ENCODE measurements around the gene PAK1. TPM values are rescaled to one million over a fixed set of nuclear protein-coding genes. Genes with fewer than 3 reads are reported as not detected.
A peak's percentile ranks its signal among the peaks of the same experiment; 100 is the strongest.

The PAK1 gene
- total and polyA plus RNA-seq, 2 of the 8 experiments (the other 6 are each of a cell fraction or from before 2014, with no cell fraction given) = 87.7 to 151 TPM

GRCh38 chr11:77487790-77488189 lies 13.9 kb upstream of the PAK1 start:
- CTCF ChIA-PET (ENCODE audit: partially characterized antibody) = no interaction called here
- no peak for TF ChIP-seq NRF1 (IDR thresholded peaks at IDR 0.05; ENCODE audit: low read depth, low read length)
- TF ChIP-seq KDM1A (IDR thresholded peaks at IDR 0.05; ENCODE audit: borderline replicate concordance, low read length) = no peak
- TF ChIP-seq E2F6 (IDR thresholded peaks at IDR 0.05) = no peak
- TF ChIP-seq TCF12 (IDR thresholded peaks at IDR 0.05; ENCODE audit: low read depth, low read length) = no peak
- no peak for TF ChIP-seq RXRA (IDR thresholded peaks at IDR 0.05; ENCODE audit: insufficient read depth, low read depth, low read length)
- TF ChIP-seq MAFK (IDR thresholded peaks at IDR 0.05; ENCODE audit: low read depth, low read length) = no peak
- TF ChIP-seq TAF1 (IDR thresholded peaks at IDR 0.05; ENCODE audit: low read depth, low read length) = no peak
- TF ChIP-seq SP4 (IDR thresholded peaks at IDR 0.05; ENCODE audit: low read length) = no peak
- TF ChIP-seq CHD2 (IDR thresholded peaks at IDR 0.05; ENCODE audit: low read length) = no peak
- Histone ChIP-seq H4K91ac (replicated peaks; ENCODE audit: insufficient read length, low read length) (no peak overlapping the region), H3K4me1 (replicated peaks in 1 of 4; ENCODE audit: control insufficient read depth in 3 of 4, insufficient read depth in 4 of 4, low read length in 3 of 4) (no peaks in the 10 kb centered on the region), H3K27me3 (replicated peaks in 1 of 4; ENCODE audit: control insufficient read depth in 3 of 4, extremely low read depth in 1 of 4, insufficient read depth in 3 of 4, low read length in 3 of 4) (no peaks in the 10 kb centered on the region), H2AFZ (ENCODE audit: low read length) (no peak overlapping the region), H3K14ac (ENCODE audit: insufficient read length) (no peak overlapping the region), H2BK20ac (ENCODE audit: low read length) (no peak overlapping the region), H3K4me2 (ENCODE audit: insufficient read depth in 1 of 2, low read depth in 2 of 2, low read length in 2 of 2) (no peak overlapping the region), H2BK5ac (ENCODE audit: low read depth, low read length) (no peak overlapping the region), H2AK5ac (ENCODE audit: low read depth, low read length) (no peak overlapping the region; the same call in 1 of the 2 replicates), H3K27ac (ENCODE audit: low read depth, low read length) (no peak overlapping the region), H2BK15ac (ENCODE audit: low read length) (no peak overlapping the region), H3K9ac (replicated peaks in 1 of 4; ENCODE audit: extremely low read depth in 1 of 4, low read depth in 3 of 4, low read length in 3 of 4) (no peak overlapping the region), H3K36me3 (ENCODE audit: control insufficient read depth in 2 of 4, insufficient read depth in 4 of 4, low read length in 3 of 4) (no peaks in the 10 kb centered on the region), H2BK120ac (replicated peaks; ENCODE audit: low read depth, low read length) (no peak overlapping the region), H3K18ac (ENCODE audit: extremely low read depth, low read length) (no peak overlapping the region), H3K23ac (ENCODE audit: insufficient read length) (no peak overlapping the region), H3K9me3 (ENCODE audit: insufficient read depth in 2 of 2, low read depth in 1 of 2, low read length in 1 of 2) (peaks cover 3 to 8% of the 10 kb centered on the region in 2 experiments; a peak in 1 of 4 replicates), H3K79me2 (ENCODE audit: control insufficient read depth in 1 of 2, insufficient read depth in 2 of 2, low read length in 2 of 2) (no peaks in the 10 kb centered on the region), H4K20me1 (replicated peaks in 1 of 2; ENCODE audit: control insufficient read depth in 1 of 2, insufficient read depth in 2 of 2, low read length in 2 of 2) (no peaks in the 10 kb centered on the region), H4K5ac (ENCODE audit: insufficient read length, low read depth, low read length) (no peak overlapping the region), H3K4ac (replicated peaks; ENCODE audit: insufficient read length, low read depth, low read length) (no peak overlapping the region), H3K4me3 (ENCODE audit: extremely low read depth in 1 of 4, insufficient read depth in 2 of 4, low read depth in 3 of 4, low read length in 4 of 4) (no peak overlapping the region), H4K8ac (ENCODE audit: extremely low read depth, insufficient read depth, low read length) (no peak overlapping the region), H2BK12ac (ENCODE audit: low read depth, low read length) (no peak overlapping the region), H3K23me2 (ENCODE audit: low read depth, low read length) (no peaks in the 10 kb centered on the region), H3K79me1 (ENCODE audit: low read depth, low read length) (no peaks in the 10 kb centered on the region), H3K56ac (replicated peaks; ENCODE audit: insufficient read length, low read depth, low read length) (no peak overlapping the region)
- DNase-seq (ENCODE audit: low read depth in 1 of 2, low spot score in 2 of 2) (peak in 1 of 2 experiments; percentile 28), FAIRE-seq (no peak)
- POLR2A ChIA-PET (ENCODE audit: partially characterized antibody) = no interaction called here
- WGBS, 2 experiments (ENCODE audit: extremely low coverage in 1 of 2, insufficient coverage in 1 of 2, insufficient read length in 1 of 2, insufficient replicate concordance in 2 of 2, low coverage in 1 of 2, low lambda C conversion rate in 2 of 2, missing lambda C conversion rate in 1 of 2) = 93% methylated on average over 2 of the region's 2 CpGs; no CpG with 5 or more reads in 1 of the 2 experiments
